COLO668 (cell line): Measurements from ENCODE around the gene SEMA7A.

Experiments used
- DNase-seq: peaks from one replicate; lab custom pipeline; 2025; ENCODE audit not compliant: unreplicated experiment; lab: John Stamatoyannopoulos, UW

SEMA7A gene

GRCh38 chr15:74418575-74419338 is 15.0 kb downstream of the SEMA7A start:
- no peak for DNase-seq

DNA sequence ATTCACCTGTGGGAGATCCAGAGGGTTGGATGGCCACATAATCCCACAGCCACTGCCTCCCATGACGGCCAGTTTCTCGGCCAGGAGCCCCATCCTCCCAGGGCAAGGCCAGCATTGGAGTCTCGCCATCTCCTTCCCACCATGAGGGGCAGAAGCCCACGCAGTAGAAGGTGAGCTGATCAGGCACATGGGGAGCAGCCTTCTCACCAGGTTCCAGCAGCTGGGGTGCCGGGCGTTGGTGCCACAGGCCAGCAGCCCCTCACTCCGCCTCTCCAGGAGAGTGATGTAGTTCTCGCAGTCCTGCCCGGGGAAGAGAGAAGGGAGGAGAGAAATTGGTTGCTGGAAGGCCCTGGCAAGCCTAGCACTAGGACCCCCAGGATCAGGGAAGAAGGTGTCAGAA is 16.1 kb downstream of the SEMA7A start:
- DNase-seq: no peak

- DNase-seq: no peak
These were observed 16.5 kb downstream of the SEMA7A start for GRCh38 chr15:74417225-74417624.

- DNase-seq: no peak
These were observed 17.5 kb downstream of the SEMA7A start for GRCh38 chr15:74415966-74416916.

- DNase-seq: no peak
These were observed 19.0 kb downstream of the SEMA7A start for GRCh38 chr15:74414603-74415338.

DNA sequence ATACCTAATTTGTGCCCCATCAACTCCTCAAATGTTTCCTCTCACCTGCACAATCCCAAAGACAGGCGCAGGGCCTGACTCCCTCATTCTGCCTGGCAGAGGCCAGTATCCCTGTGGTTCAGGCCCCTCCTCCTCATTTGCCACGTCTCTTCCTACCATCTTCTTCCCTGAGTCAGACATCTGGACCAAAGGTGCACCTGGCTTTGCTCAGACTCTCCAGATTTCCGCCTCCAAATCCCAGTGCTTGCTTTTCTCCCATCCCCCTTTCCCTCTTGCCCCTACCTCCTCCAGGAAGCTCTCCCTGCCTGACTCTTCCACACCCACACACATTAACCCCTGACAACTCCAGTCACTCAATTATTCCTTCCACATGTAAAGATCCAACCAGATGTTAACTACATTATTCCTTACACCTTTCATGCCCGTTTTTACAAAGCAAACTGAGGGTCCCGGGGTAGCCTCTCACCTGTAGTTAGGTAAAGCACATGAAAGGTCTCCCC is 19.6 kb downstream of the SEMA7A start:
- DNase-seq: no peak

DNA sequence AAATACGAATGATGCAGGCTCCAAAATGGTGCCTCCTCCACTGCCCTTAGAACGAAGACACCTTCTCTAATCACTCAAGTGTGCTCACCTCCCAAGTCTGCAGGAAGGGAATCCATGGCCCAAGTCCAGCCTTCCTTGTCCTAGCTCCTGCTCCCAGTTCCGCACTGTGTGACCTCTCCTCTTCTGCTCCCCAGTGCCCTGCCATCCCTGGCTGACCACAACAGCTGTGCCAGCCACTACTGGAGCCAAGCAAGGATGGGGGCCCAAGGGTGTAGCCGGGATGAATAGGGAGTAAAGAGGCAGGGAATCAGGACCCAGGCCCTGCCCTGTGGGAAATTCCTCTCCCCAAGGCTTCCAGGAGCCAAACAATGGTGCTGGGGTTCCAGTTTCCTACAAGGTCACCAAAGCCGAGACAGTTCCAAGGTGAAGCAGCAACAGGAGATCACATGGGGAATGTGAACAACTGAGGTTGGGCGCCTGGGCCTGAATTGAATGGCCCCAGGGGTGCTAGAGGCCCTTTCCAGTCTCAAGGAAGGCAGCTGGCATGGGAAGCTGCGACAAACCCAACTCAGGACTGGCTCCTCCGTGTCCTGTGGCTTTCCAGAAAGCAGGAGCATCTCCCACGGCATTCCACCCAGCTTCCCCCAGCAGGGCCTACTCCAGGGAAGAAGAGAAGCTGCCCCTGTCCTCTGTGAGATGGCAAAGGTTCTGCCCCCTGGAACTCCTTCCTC is 20.2 kb downstream of the SEMA7A start:
- DNase-seq: no peak

DNA sequence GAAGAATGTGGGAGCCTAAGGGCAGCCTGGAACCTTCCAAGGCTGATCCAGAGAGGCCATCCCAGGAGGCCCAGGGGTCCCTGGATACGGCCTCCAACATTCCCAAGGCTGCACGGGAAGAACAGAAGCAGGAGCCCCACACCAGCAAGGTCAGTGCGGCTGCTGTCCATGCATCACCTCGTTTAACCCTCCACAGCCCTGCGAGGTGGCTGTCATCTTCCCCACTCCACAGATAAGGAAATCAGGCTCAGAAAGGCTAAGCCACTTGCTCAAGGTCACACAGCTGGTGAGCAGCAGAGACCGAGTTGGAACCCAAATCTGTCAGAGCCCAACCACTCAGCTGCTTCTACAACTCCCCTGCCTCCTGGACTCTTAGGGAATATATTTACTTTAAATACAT is 21.6 kb downstream of the SEMA7A start:
- DNase-seq: no peak

GRCh38 chr15:74411686-74412085 is 22.1 kb downstream of the SEMA7A start:
- DNase-seq: no peak

GRCh38 chr15:74410502-74410901 is 23.3 kb downstream of the SEMA7A start:
- DNase-seq: no peak

DNA sequence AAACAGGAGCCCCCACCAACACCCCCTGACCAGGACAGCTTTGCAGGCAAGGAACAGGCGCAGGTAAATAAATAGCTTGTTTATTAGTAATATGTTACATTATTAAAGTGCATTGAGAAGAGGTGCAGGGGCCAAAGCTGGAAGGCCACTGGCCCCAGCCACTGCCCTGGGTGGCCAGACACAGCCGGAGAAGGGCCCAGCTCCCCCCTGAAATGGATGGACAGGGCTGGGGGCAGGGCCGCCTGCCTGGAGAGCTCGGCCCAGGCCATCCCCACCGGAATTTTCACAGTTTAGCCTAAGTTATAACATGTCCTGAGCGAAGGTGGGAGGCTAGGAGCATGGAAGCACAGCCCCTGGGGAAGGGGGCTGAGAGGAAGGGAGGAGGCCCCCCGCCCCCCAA is 24.5 kb downstream of the SEMA7A start:
- DNase-seq: no peak

- DNase-seq: no peak
These were observed 24.9 kb downstream of the SEMA7A start for GRCh38 chr15:74408815-74409214.

- no peak for DNase-seq
These were observed 25.4 kb downstream of the SEMA7A start for GRCh38 chr15:74408385-74408784.

- no peak for DNase-seq
These were observed 26.6 kb downstream of the SEMA7A start for GRCh38 chr15:74406992-74407705.

DNA sequence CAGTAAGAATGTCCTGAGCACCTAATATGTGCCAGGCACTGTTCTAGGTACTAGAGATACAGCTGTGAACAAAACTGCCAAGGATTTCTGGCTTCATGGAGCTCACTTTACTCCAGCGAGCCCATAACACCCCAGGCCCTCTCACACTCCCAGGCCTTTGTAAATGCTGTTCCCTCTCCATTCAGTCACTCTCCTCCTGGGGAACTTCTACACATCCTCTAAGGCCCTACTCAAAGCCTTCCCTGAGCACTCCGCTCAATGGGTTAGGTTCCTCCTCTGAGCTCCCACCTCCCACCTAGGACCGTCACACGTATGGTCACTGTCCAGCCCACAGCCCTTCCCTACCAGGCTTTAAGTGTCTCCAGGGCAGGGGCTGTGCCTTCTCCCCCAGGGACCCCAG is 27.2 kb downstream of the SEMA7A start:
- DNase-seq: no peak

DNA sequence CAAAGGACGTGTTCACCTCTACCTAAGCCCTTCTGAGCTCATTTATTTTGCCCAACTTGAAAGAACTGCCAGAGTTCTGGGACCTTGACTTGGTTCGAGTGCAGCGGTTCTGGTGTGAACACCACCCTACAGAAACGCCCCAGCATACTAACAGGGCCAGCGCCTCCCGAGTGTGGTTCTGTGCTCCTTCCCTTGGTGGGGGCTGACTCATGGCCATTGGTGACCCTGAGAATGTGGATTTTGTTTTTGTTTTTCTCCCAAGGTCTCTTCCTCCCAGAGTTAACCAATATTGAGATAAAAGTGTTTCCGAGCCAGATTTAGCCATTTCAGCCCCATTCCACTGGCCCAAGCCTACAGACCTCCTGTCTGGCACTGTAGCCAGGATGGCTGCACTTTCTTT is 27.9 kb downstream of the SEMA7A start:
- DNase-seq: no peak

DNA sequence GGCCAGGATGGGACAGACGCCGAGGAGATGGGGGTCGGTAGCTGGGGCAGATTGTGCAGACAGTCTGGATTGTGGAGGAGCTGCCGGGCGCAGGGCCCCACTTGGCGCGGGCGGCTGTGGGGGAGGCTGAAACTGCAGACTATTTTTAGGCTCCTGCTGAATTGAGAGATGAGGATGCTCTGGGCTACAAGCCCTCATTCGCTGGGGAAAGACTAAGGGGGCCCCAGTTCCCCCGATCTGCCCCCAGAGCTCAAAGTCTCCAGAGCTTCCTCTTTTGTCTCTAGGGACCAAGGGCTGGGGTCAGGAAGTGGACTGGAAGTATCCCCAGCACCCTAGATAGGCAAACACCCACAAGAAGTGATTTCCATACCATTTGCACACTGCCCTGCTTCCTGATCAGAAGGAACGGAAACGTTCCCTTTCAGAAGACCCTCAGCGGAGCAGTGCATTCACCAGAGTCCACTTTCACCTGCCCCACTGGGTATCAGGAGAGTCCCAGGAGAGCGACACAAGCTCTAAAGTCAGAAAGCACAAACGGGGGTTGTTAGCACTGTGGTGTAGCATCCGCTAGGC is 29.7 kb downstream of the SEMA7A start:
- DNase-seq: no peak

DNA sequence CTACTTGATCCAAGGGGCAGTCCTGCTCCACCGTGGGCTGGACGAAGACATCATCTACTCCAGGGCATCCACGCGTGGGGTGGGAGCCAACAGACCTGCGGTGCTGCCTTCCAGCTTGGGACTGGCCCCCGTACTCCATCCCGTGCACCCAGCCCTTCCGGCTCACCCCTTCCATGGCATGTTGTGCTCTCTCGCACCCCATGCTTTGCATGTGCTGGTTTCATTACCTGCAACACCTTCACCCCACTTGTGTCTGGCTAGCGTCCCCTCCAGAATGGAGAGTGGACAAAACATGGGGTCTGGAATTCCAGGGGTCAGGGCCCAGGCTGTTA is 30.2 kb downstream of the SEMA7A start:
- no peak for DNase-seq

DNA sequence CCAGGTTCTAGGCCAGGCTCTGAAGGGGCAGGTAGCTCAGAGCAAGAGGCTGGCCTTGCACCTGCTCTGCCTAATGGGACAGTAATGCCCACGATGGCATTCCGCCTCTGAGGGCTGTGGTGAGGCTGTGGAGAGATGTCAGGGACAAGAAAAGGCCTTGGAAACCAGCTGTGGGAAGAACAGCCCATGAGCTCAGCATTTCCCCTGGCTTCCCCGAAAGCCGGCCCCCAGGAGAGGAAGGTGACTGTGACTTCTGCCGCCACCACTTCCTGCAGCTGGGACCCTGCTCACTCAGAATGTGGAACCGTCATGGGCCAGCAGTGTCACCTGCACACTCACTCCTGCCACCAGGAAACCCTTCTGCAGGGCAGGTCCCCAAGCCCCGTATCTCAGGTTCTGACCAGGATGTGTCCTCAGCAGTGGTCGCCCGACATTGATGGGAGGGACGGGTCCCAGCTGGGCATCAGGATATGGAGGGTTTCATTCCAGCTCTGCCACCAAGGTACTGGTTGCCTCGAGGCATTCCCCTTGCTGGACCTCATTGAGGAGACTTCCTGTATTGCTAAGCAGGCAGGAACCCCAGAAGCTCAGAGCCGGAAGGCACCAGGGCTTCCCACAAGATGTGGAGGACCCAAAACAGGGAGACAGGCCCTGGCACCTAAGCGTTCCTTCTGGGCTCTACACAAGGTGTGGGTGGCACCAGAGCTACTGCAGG is 30.7 kb downstream of the SEMA7A start:
- DNase-seq: peak; percentile 24
